Activated CD8-positive, alpha-beta memory T cell treated with anti-CD3 and anti-CD28 coated beads, Interleukin-2, amount 10 ng/mL, durations not matched to agents 7 days and 5 days (primary cell): ENCODE data around the gene ACVR1B. TPM values are rescaled to one million over a fixed set of nuclear protein-coding genes. Genes with fewer than 3 reads are reported as not detected.

Experiments
- ATAC-seq: fragments of 150-1000 bp; cut with Tn5 transposase; one replicate; pipeline ENCODE4 v1.10.0; 2021; ENCODE audit warnings: moderate library complexity
- CTCF ChIA-PET: fragments of 350-600 bp; sonication (Branson Sonifier 250); formaldehyde crosslinking; loops from one replicate; lab custom pipeline; 2021; ENCODE audit warnings: antibody characterized with exemption; lab: Charles Lee
- DNase-seq: peaks from one replicate; pipeline ENCODE4 v3.0.0-alpha.2; 2020
- H3K27ac Mint-ChIP-seq: one replicate; pipeline ENCODE4 v1.8.0; 2021; ENCODE audit warnings: mild to moderate bottlenecking, mixed read lengths
- H3K27me3 Mint-ChIP-seq: one replicate; pipeline ENCODE4 v1.8.0; 2021; ENCODE audit warnings: mixed read lengths
- H3K36me3 Mint-ChIP-seq: one replicate; pipeline ENCODE4 v1.8.0; 2021; ENCODE audit warnings: mild to moderate bottlenecking, mixed read lengths
- H3K4me1 Mint-ChIP-seq: one replicate; pipeline ENCODE4 v1.8.0; 2021; ENCODE audit warnings: mixed read lengths
- H3K4me3 Mint-ChIP-seq: one replicate; pipeline ENCODE4 v1.8.0; 2021; ENCODE audit warnings: mild to moderate bottlenecking, moderate library complexity, mixed read lengths
- H3K9me3 Mint-ChIP-seq: one replicate; pipeline ENCODE4 v1.8.0; 2022; ENCODE audit warnings: low read depth, mixed read lengths
- total RNA-seq, 2 experiments: library from RNA; stranded (reverse); gene quantifications; one replicate each; pipeline ENCODE4 v1.2.3, GENCODE V29; 2021

Gene ACVR1B
- total RNA-seq, 2 experiments from 2014 or later = 3.5 to 4.3 TPM

- H3K27me3 Mint-ChIP-seq = no peaks in the 10 kb centered on the region
- no peaks in the 10 kb centered on the region for H3K9me3 Mint-ChIP-seq
- no peak overlapping the region for H3K27ac Mint-ChIP-seq
- H3K4me3 Mint-ChIP-seq = no peak overlapping the region
- peaks cover 6% of the 10 kb centered on the region for H3K4me1 Mint-ChIP-seq
- CTCF ChIA-PET = interaction anchor here (0.9 to 16.1 kb wide), 7 partner anchors 8 to 37 kb away, joined by 3 to 400 read pairs (median 4); no protein-coding TSS in a partner anchor
- ATAC-seq = no peak
- H3K36me3 Mint-ChIP-seq = no peaks in the 10 kb centered on the region
- DNase-seq = no peak
These were observed 33.8 kb downstream of the ACVR1B start for GRCh38 chr12:51985154-51985835.

GRCh38 chr12:51986834-51987233, 35.3 kb downstream of the ACVR1B start:
- ATAC-seq = no peak

GRCh38 chr12:51992246-51992645, 40.7 kb downstream of the ACVR1B start:
- ATAC-seq (no peak), DNase-seq (no peak)
- CTCF ChIA-PET = interaction anchor here (0.9 to 16.1 kb wide), 11 partner anchors 11 to 168 kb away, joined by 3 to 400 read pairs (median 5); no protein-coding TSS in a partner anchor
- Mint-ChIP-seq H3K27me3 (no peaks in the 10 kb centered on the region), H3K9me3 (no peaks in the 10 kb centered on the region), H3K27ac (no peak overlapping the region), H3K36me3 (no peaks in the 10 kb centered on the region), H3K4me1 (peaks cover 4% of the 10 kb centered on the region), H3K4me3 (no peak overlapping the region)

More at GRCh38 chr12:51986834-51987233, 35.3 kb downstream of the ACVR1B start:
- CTCF ChIA-PET = interaction anchor here (16.1 kb wide), 1 partner anchor 36 kb away, joined by 400 read pairs; no protein-coding TSS in a partner anchor
- Mint-ChIP-seq H3K4me1 (no peaks in the 10 kb centered on the region), H3K9me3 (no peaks in the 10 kb centered on the region), H3K4me3 (no peak overlapping the region), H3K36me3 (no peaks in the 10 kb centered on the region), H3K27me3 (no peaks in the 10 kb centered on the region), H3K27ac (no peak overlapping the region)
- no peak for DNase-seq

GRCh38 chr12:51994539-51994820, 43.0 kb downstream of the ACVR1B start:
- Mint-ChIP-seq H3K4me3 (no peak overlapping the region), H3K4me1 (peaks cover 4% of the 10 kb centered on the region), H3K36me3 (no peaks in the 10 kb centered on the region), H3K27me3 (no peaks in the 10 kb centered on the region), H3K27ac (no peak overlapping the region), H3K9me3 (no peaks in the 10 kb centered on the region)
- ATAC-seq (no peak), DNase-seq (no peak)
- CTCF ChIA-PET = interaction anchor here (1.7 to 16.1 kb wide), 5 partner anchors 9 to 74 kb away, joined by 6 to 400 read pairs (median 10); partner anchors contain the start of gene TAMALIN

GRCh38 chr12:51994959-51995358, 43.5 kb downstream of the ACVR1B start:
- Mint-ChIP-seq H3K36me3 (no peaks in the 10 kb centered on the region), H3K27me3 (no peaks in the 10 kb centered on the region), H3K4me3 (no peak overlapping the region), H3K4me1 (peaks cover 4% of the 10 kb centered on the region), H3K27ac (no peak overlapping the region), H3K9me3 (no peaks in the 10 kb centered on the region)
- CTCF ChIA-PET = interaction anchor here (2.2 to 16.1 kb wide), 3 partner anchors 9 to 27 kb away, joined by 10 to 400 read pairs (median 21); partner anchors contain the start of gene TAMALIN
- DNase-seq (no peak), ATAC-seq (no peak)

GRCh38 chr12:51997136-51997535, 45.6 kb downstream of the ACVR1B start:
- ATAC-seq = no peak

GRCh38 chr12:52003016-52003550, 51.6 kb downstream of the ACVR1B start:
- no peak overlapping the region for H3K27ac Mint-ChIP-seq
- ATAC-seq (no peak), DNase-seq (no peak)
- CTCF ChIA-PET = interaction anchor here (0.9 to 6.1 kb wide), 11 partner anchors 9 to 120 kb away, joined by 3 to 197 read pairs (median 5); no protein-coding TSS in a partner anchor
- H3K4me3 Mint-ChIP-seq = no peak overlapping the region
- H3K4me1 Mint-ChIP-seq = peaks cover 9% of the 10 kb centered on the region
- no peaks in the 10 kb centered on the region for H3K36me3 Mint-ChIP-seq
- no peaks in the 10 kb centered on the region for H3K9me3 Mint-ChIP-seq
- H3K27me3 Mint-ChIP-seq = peaks cover 37% of the 10 kb centered on the region

More at GRCh38 chr12:51997136-51997535, 45.6 kb downstream of the ACVR1B start:
- no peaks in the 10 kb centered on the region for H3K9me3 Mint-ChIP-seq
- H3K27ac Mint-ChIP-seq = no peak overlapping the region
- H3K4me1 Mint-ChIP-seq = peaks cover 4% of the 10 kb centered on the region
- H3K27me3 Mint-ChIP-seq = no peaks in the 10 kb centered on the region
- DNase-seq = no peak
- no peak overlapping the region for H3K4me3 Mint-ChIP-seq
- CTCF ChIA-PET = interaction anchor here (0.7 to 16.1 kb wide), 3 partner anchors 9 to 78 kb away, joined by 3 to 400 read pairs (median 3); partner anchors contain the start of gene TAMALIN
- H3K36me3 Mint-ChIP-seq = no peaks in the 10 kb centered on the region

GRCh38 chr12:52003591-52003990, 52.1 kb downstream of the ACVR1B start:
- no peak overlapping the region for H3K4me3 Mint-ChIP-seq
- no peak for ATAC-seq

GRCh38 chr12:52004042-52004648, 52.6 kb downstream of the ACVR1B start:
- CTCF ChIA-PET = interaction anchor here (0.7 to 6.1 kb wide), 12 partner anchors 9 to 119 kb away, joined by 3 to 197 read pairs (median 4); no protein-coding TSS in a partner anchor
- Mint-ChIP-seq H3K27me3 (peaks cover 45% of the 10 kb centered on the region), H3K36me3 (no peaks in the 10 kb centered on the region), H3K27ac (no peak overlapping the region), H3K9me3 (no peaks in the 10 kb centered on the region), H3K4me1 (peaks cover 9% of the 10 kb centered on the region), H3K4me3 (no peak overlapping the region)
- no peak for ATAC-seq
- no peak for DNase-seq

More at GRCh38 chr12:52003591-52003990, 52.1 kb downstream of the ACVR1B start:
- Mint-ChIP-seq H3K9me3 (no peaks in the 10 kb centered on the region), H3K4me1 (peaks cover 9% of the 10 kb centered on the region), H3K27me3 (peaks cover 42% of the 10 kb centered on the region), H3K27ac (no peak overlapping the region), H3K36me3 (no peaks in the 10 kb centered on the region)
- DNase-seq = no peak
- CTCF ChIA-PET = interaction anchor here (0.9 to 6.1 kb wide), 11 partner anchors 10 to 120 kb away, joined by 3 to 197 read pairs (median 5); no protein-coding TSS in a partner anchor

GRCh38 chr12:52005218-52005902, 53.9 kb downstream of the ACVR1B start:
- Mint-ChIP-seq H3K4me1 (peaks cover 9% of the 10 kb centered on the region), H3K9me3 (no peaks in the 10 kb centered on the region), H3K27ac (no peak overlapping the region), H3K27me3 (peaks cover 45% of the 10 kb centered on the region), H3K36me3 (no peaks in the 10 kb centered on the region), H3K4me3 (no peak overlapping the region)
- CTCF ChIA-PET = interaction anchor here (1.2 to 6.1 kb wide), 6 partner anchors 8 to 118 kb away, joined by 3 to 197 read pairs (median 8); partner anchors contain the start of gene NR4A1
- no peak for DNase-seq
- ATAC-seq = no peak

GRCh38 chr12:52005903-52006703, 54.6 kb downstream of the ACVR1B start:
- Mint-ChIP-seq H3K27ac (no peak overlapping the region), H3K27me3 (peaks cover 45% of the 10 kb centered on the region), H3K4me3 (peak overlapping the region; percentile 66), H3K9me3 (no peaks in the 10 kb centered on the region), H3K4me1 (peaks cover 9% of the 10 kb centered on the region), H3K36me3 (no peaks in the 10 kb centered on the region)
- DNase-seq (no peak), ATAC-seq (no peak)
- CTCF ChIA-PET = interaction anchor here (1.2 to 6.1 kb wide), 6 partner anchors 9 to 76 kb away, joined by 3 to 197 read pairs (median 4); partner anchors contain the start of gene NR4A1

- peak within 1 kb of the TSS; percentile 69 for H3K4me3 Mint-ChIP-seq
- peaks cover 9% of the 10 kb centered on the region for H3K4me1 Mint-ChIP-seq
- CTCF ChIA-PET = interaction anchor here (0.7 to 6.1 kb wide), 7 partner anchors 9 to 75 kb away, joined by 3 to 197 read pairs (median 3); partner anchors contain the start of gene NR4A1
- H3K27ac Mint-ChIP-seq = no peak within 1 kb of the TSS
- no peaks in the 10 kb centered on the region for H3K36me3 Mint-ChIP-seq
- ATAC-seq (peak; percentile 74), DNase-seq (peak; percentile 58)
- peaks cover 45% of the 10 kb centered on the region for H3K27me3 Mint-ChIP-seq
- no peaks in the 10 kb centered on the region for H3K9me3 Mint-ChIP-seq
These were observed 55.2 kb downstream of the ACVR1B start, which contains the start of gene TAMALIN for GRCh38 chr12:52006726-52007157. TAMALIN (plus strand) TSS chr12:52006946; CDS start chr12:52007020, 74 bp downstream.
